ENCODE measurements around the gene TJP3.

Gene TJP3

GRCh38 chr19:3671680-3672574, 36.3 kb upstream of the TJP3 start:
- peak in 1 of 2 donors; percentile 20 for DNase-seq

- DNase-seq: no peak
These were observed 35.6 kb upstream of the TJP3 start for GRCh38 chr19:3672575-3672948.

- DNase-seq: no peak
These were observed 35.2 kb upstream of the TJP3 start for GRCh38 chr19:3672993-3673392.

GRCh38 chr19:3673506-3674439, 34.4 kb upstream of the TJP3 start:
- no peak for DNase-seq

- no peak for DNase-seq
These were observed 33.2 kb upstream of the TJP3 start for GRCh38 chr19:3674784-3675543.

- DNase-seq: no peak
These were observed 30.0 kb upstream of the TJP3 start for GRCh38 chr19:3678188-3678587.

GRCh38 chr19:3679138-3679537, 29.0 kb upstream of the TJP3 start:
- no peak for DNase-seq

- DNase-seq: no peak
These were observed 28.6 kb upstream of the TJP3 start for GRCh38 chr19:3679581-3679980.

- no peak for DNase-seq
These were observed 27.2 kb upstream of the TJP3 start for GRCh38 chr19:3680939-3681338.

- DNase-seq: no peak
These were observed 25.9 kb upstream of the TJP3 start for GRCh38 chr19:3682286-3682685.

- no peak for DNase-seq
These were observed 25.3 kb upstream of the TJP3 start for GRCh38 chr19:3682741-3683404.

GRCh38 chr19:3683405-3684053, 24.7 kb upstream of the TJP3 start:
- no peak for DNase-seq

GRCh38 chr19:3684054-3684816, 23.9 kb upstream of the TJP3 start:
- DNase-seq: no peak

- no peak for DNase-seq
These were observed 23.3 kb upstream of the TJP3 start for GRCh38 chr19:3684817-3685410.

GRCh38 chr19:3687393-3687773, 20.8 kb upstream of the TJP3 start:
- no peak for DNase-seq

- DNase-seq: peak in 1 of 2 donors; percentile 33
These were observed 20.1 kb upstream of the TJP3 start for GRCh38 chr19:3687774-3688706.

- DNase-seq: no peak
These were observed 17.4 kb upstream of the TJP3 start for GRCh38 chr19:3690551-3691371.

- DNase-seq: no peak
These were observed 16.8 kb upstream of the TJP3 start for GRCh38 chr19:3691372-3691716.

GRCh38 chr19:3691726-3692125, 16.5 kb upstream of the TJP3 start:
- DNase-seq: no peak
